Measurements from ENCODE around the gene GCN1.
A peak's percentile ranks its signal among the peaks of the same experiment; 100 is the strongest.

The GCN1 gene

GRCh38 chr12:120200364-120200800 is 5.9 kb upstream of the GCN1 start:
- H4K91ac ChIP-seq (ENCODE audit: low read length), result no peak overlapping the region
- H2AFZ ChIP-seq (ENCODE audit: low read depth, low read length), result no peak overlapping the region
- H3K4me2 ChIP-seq (ENCODE audit: low read length, poor library complexity, severe bottlenecking), result peak overlapping the region; percentile 69
- H3K4ac ChIP-seq (ENCODE audit: low read depth in 1 of 2, low read length in 2 of 2), result peak overlapping the region in 1 of 2 experiments; percentile 32
- H3K23ac ChIP-seq (ENCODE audit: low read length in 2 of 2), result no peak overlapping the region
- H3K79me1 ChIP-seq (replicated peaks; ENCODE audit: low read length, poor library complexity, severe bottlenecking), result peaks cover 2% of the 10 kb centered on the region
- no peaks in the 10 kb centered on the region for H3K9me3 ChIP-seq (ENCODE audit: control insufficient read depth, low read length)
- WGBS, result under 1% methylated on average over 16 of the region's 16 CpGs
- H3K18ac ChIP-seq (ENCODE audit: low read depth in 1 of 2, low read length in 2 of 2), result peak overlapping the region; percentile 16 to 85
- no peak overlapping the region for H3K14ac ChIP-seq (ENCODE audit: low read length in 2 of 2)
- no peak overlapping the region for H2BK5ac ChIP-seq (ENCODE audit: low read depth, low read length, poor library complexity, severe bottlenecking)
- H3K4me1 ChIP-seq (ENCODE audit: control insufficient read depth, insufficient read depth, low read depth, low read length), result peaks cover 23% of the 10 kb centered on the region
- peak overlapping the region; percentile 99 for H3K9ac ChIP-seq (ENCODE audit: low read length)
- no peak overlapping the region for H4K8ac ChIP-seq (ENCODE audit: low read length)
- H2AK5ac ChIP-seq (ENCODE audit: low read length, severe bottlenecking), result no peak overlapping the region
- no peak for DNase-seq
- H3K4me3 ChIP-seq (ENCODE audit: insufficient read depth in 1 of 2, low read depth in 1 of 2, low read length in 2 of 2), result peak overlapping the region; percentile 91 to 99
- H2BK15ac ChIP-seq (ENCODE audit: low read depth, poor library complexity, severe bottlenecking), result no peak overlapping the region
- H3K27ac ChIP-seq (ENCODE audit: low read length, poor library complexity, severe bottlenecking), result peak overlapping the region; percentile 48
- H2BK120ac ChIP-seq (ENCODE audit: low read depth, low read length), result no peak overlapping the region
- no peak overlapping the region for H2BK12ac ChIP-seq (ENCODE audit: low read length in 2 of 2)
- H3K36me3 ChIP-seq (ENCODE audit: control insufficient read depth in 1 of 2, insufficient read depth in 2 of 2, low read depth in 1 of 2, low read length in 2 of 2), result peaks cover 32 to 42% of the 10 kb centered on the region in 2 experiments
- no peaks in the 10 kb centered on the region for H3K27me3 ChIP-seq (ENCODE audit: control insufficient read depth in 1 of 2, insufficient read depth in 1 of 2, low read length in 2 of 2)

- peak overlapping the region; percentile 91 to 99 for H3K4me3 ChIP-seq (ENCODE audit: insufficient read depth in 1 of 2, low read depth in 1 of 2, low read length in 2 of 2)
- no peak overlapping the region for H3K18ac ChIP-seq (ENCODE audit: low read depth in 1 of 2, low read length in 2 of 2)
- H2BK5ac ChIP-seq (ENCODE audit: low read depth, low read length, poor library complexity, severe bottlenecking), result no peak overlapping the region
- H3K79me1 ChIP-seq (replicated peaks; ENCODE audit: low read length, poor library complexity, severe bottlenecking), result peaks cover 2% of the 10 kb centered on the region
- peak overlapping the region; percentile 99 for H3K9ac ChIP-seq (ENCODE audit: low read length)
- no peak overlapping the region for H2BK120ac ChIP-seq (ENCODE audit: low read depth, low read length)
- H2AK5ac ChIP-seq (ENCODE audit: low read length, severe bottlenecking), result no peak overlapping the region
- no peak overlapping the region for H3K14ac ChIP-seq (ENCODE audit: low read length in 2 of 2)
- H3K36me3 ChIP-seq (ENCODE audit: control insufficient read depth in 1 of 2, insufficient read depth in 2 of 2, low read depth in 1 of 2, low read length in 2 of 2), result peaks cover 32 to 42% of the 10 kb centered on the region in 2 experiments
- H2BK12ac ChIP-seq (ENCODE audit: low read length in 2 of 2), result no peak overlapping the region
- no peaks in the 10 kb centered on the region for H3K27me3 ChIP-seq (ENCODE audit: control insufficient read depth in 1 of 2, insufficient read depth in 1 of 2, low read length in 2 of 2)
- H3K27ac ChIP-seq (ENCODE audit: low read length, poor library complexity, severe bottlenecking), result peak overlapping the region; percentile 55
- peak overlapping the region; percentile 80 for H3K4me2 ChIP-seq (ENCODE audit: low read length, poor library complexity, severe bottlenecking)
- H3K4me1 ChIP-seq (ENCODE audit: control insufficient read depth, insufficient read depth, low read depth, low read length), result peaks cover 25% of the 10 kb centered on the region
- no peaks in the 10 kb centered on the region for H3K9me3 ChIP-seq (ENCODE audit: control insufficient read depth, low read length)
- no peak overlapping the region for H4K91ac ChIP-seq (ENCODE audit: low read length)
- WGBS, result 10% methylated on average over 9 of the region's 12 CpGs
- no peak overlapping the region for H2BK15ac ChIP-seq (ENCODE audit: low read depth, poor library complexity, severe bottlenecking)
- no peak overlapping the region for H4K8ac ChIP-seq (ENCODE audit: low read length)
- H2AFZ ChIP-seq (ENCODE audit: low read depth, low read length), result no peak overlapping the region
- peak; percentile 88 for DNase-seq
- H3K4ac ChIP-seq (ENCODE audit: low read depth in 1 of 2, low read length in 2 of 2), result no peak overlapping the region
- no peak overlapping the region for H3K23ac ChIP-seq (ENCODE audit: low read length in 2 of 2)
These were observed 5.2 kb upstream of the GCN1 start for GRCh38 chr12:120199595-120200306.

GRCh38 chr12:120199025-120199424 is 4.5 kb upstream of the GCN1 start:
- H3K27me3 ChIP-seq (ENCODE audit: control insufficient read depth in 1 of 2, insufficient read depth in 1 of 2, low read length in 2 of 2), result no peaks in the 10 kb centered on the region
- no peak overlapping the region for H2BK15ac ChIP-seq (ENCODE audit: low read depth, poor library complexity, severe bottlenecking)
- H3K36me3 ChIP-seq (ENCODE audit: control insufficient read depth in 1 of 2, insufficient read depth in 2 of 2, low read depth in 1 of 2, low read length in 2 of 2), result peaks cover 32 to 42% of the 10 kb centered on the region in 2 experiments
- H2BK12ac ChIP-seq (ENCODE audit: low read length in 2 of 2), result no peak overlapping the region
- H3K4ac ChIP-seq (ENCODE audit: low read depth in 1 of 2, low read length in 2 of 2), result no peak overlapping the region
- H3K4me1 ChIP-seq (ENCODE audit: control insufficient read depth, insufficient read depth, low read depth, low read length), result peaks cover 25% of the 10 kb centered on the region
- no peak for DNase-seq
- H3K9me3 ChIP-seq (ENCODE audit: control insufficient read depth, low read length), result no peaks in the 10 kb centered on the region
- H3K79me1 ChIP-seq (replicated peaks; ENCODE audit: low read length, poor library complexity, severe bottlenecking), result peaks cover 2% of the 10 kb centered on the region
- H4K91ac ChIP-seq (ENCODE audit: low read length), result no peak overlapping the region
- H2BK5ac ChIP-seq (ENCODE audit: low read depth, low read length, poor library complexity, severe bottlenecking), result no peak overlapping the region
- H2AFZ ChIP-seq (ENCODE audit: low read depth, low read length), result no peak overlapping the region
- H3K4me3 ChIP-seq (ENCODE audit: insufficient read depth in 1 of 2, low read depth in 1 of 2, low read length in 2 of 2), result peak overlapping the region in 1 of 2 experiments; percentile 99
- no peak overlapping the region for H2BK120ac ChIP-seq (ENCODE audit: low read depth, low read length)
- H2AK5ac ChIP-seq (ENCODE audit: low read length, severe bottlenecking), result peak overlapping the region; percentile 60
- peak overlapping the region; percentile 80 for H3K4me2 ChIP-seq (ENCODE audit: low read length, poor library complexity, severe bottlenecking)
- peak overlapping the region in 1 of 2 experiments; percentile 59 for H3K23ac ChIP-seq (ENCODE audit: low read length in 2 of 2)
- H3K27ac ChIP-seq (ENCODE audit: low read length, poor library complexity, severe bottlenecking), result peak overlapping the region; percentile 51
- peak overlapping the region; percentile 99 for H3K9ac ChIP-seq (ENCODE audit: low read length)
- no peak overlapping the region for H4K8ac ChIP-seq (ENCODE audit: low read length)
- WGBS, result 80% methylated on average over 4 of the region's 7 CpGs
- peak overlapping the region in 1 of 2 experiments; percentile 30 for H3K18ac ChIP-seq (ENCODE audit: low read depth in 1 of 2, low read length in 2 of 2)
- no peak overlapping the region for H3K14ac ChIP-seq (ENCODE audit: low read length in 2 of 2)

GRCh38 chr12:120197542-120197887 is 3.0 kb upstream of the GCN1 start:
- H3K4ac ChIP-seq (ENCODE audit: low read depth in 1 of 2, low read length in 2 of 2), result no peak overlapping the region
- no peak overlapping the region for H2BK15ac ChIP-seq (ENCODE audit: low read depth, poor library complexity, severe bottlenecking)
- peaks cover 2% of the 10 kb centered on the region for H3K79me1 ChIP-seq (replicated peaks; ENCODE audit: low read length, poor library complexity, severe bottlenecking)
- peak overlapping the region in 1 of 2 experiments; percentile 99 for H3K4me3 ChIP-seq (ENCODE audit: insufficient read depth in 1 of 2, low read depth in 1 of 2, low read length in 2 of 2)
- H4K91ac ChIP-seq (ENCODE audit: low read length), result no peak overlapping the region
- H3K23ac ChIP-seq (ENCODE audit: low read length in 2 of 2), result no peak overlapping the region
- H2AFZ ChIP-seq (ENCODE audit: low read depth, low read length), result no peak overlapping the region
- no peaks in the 10 kb centered on the region for H3K9me3 ChIP-seq (ENCODE audit: control insufficient read depth, low read length)
- H4K8ac ChIP-seq (ENCODE audit: low read length), result no peak overlapping the region
- WGBS, result 88% methylated on average over 4 of the region's 4 CpGs
- H3K18ac ChIP-seq (ENCODE audit: low read depth in 1 of 2, low read length in 2 of 2), result no peak overlapping the region
- H3K27me3 ChIP-seq (ENCODE audit: control insufficient read depth in 1 of 2, insufficient read depth in 1 of 2, low read length in 2 of 2), result no peaks in the 10 kb centered on the region
- H3K36me3 ChIP-seq (ENCODE audit: control insufficient read depth in 1 of 2, insufficient read depth in 2 of 2, low read depth in 1 of 2, low read length in 2 of 2), result peaks cover 32 to 42% of the 10 kb centered on the region in 2 experiments
- no peak overlapping the region for H3K27ac ChIP-seq (ENCODE audit: low read length, poor library complexity, severe bottlenecking)
- H3K4me1 ChIP-seq (ENCODE audit: control insufficient read depth, insufficient read depth, low read depth, low read length), result peaks cover 29% of the 10 kb centered on the region
- no peak overlapping the region for H3K14ac ChIP-seq (ENCODE audit: low read length in 2 of 2)
- H2AK5ac ChIP-seq (ENCODE audit: low read length, severe bottlenecking), result no peak overlapping the region
- H3K9ac ChIP-seq (ENCODE audit: low read length), result peak overlapping the region; percentile 99
- H3K4me2 ChIP-seq (ENCODE audit: low read length, poor library complexity, severe bottlenecking), result no peak overlapping the region
- no peak overlapping the region for H2BK120ac ChIP-seq (ENCODE audit: low read depth, low read length)
- DNase-seq, result no peak
- H2BK12ac ChIP-seq (ENCODE audit: low read length in 2 of 2), result no peak overlapping the region
- no peak overlapping the region for H2BK5ac ChIP-seq (ENCODE audit: low read depth, low read length, poor library complexity, severe bottlenecking)
